Measurements from ENCODE around the gene FAM200C.

GRCh38 chr5:160432196-160432595 is 32.3 kb upstream of the FAM200C start:
- no peak for TF ChIP-seq CTCF (IDR thresholded peaks at IDR 0.05)
- no peak for TF ChIP-seq POLR2A (IDR thresholded peaks at IDR 0.05)
- TF ChIP-seq POLR2AphosphoS5 (IDR thresholded peaks at IDR 0.05), result no peak

Measured in sigmoid colon (tissue), 4 donors.